ENCODE results near the gene FHOD3. TPM values are rescaled to one million over a fixed set of nuclear protein-coding genes. Genes with fewer than 3 reads are reported as not detected.
A peak's percentile ranks its signal among the peaks of the same experiment; 100 is the strongest.

The FHOD3 gene
- polyA plus RNA-seq, 1 experiment, result 41.1 TPM

GRCh38 chr18:36516258-36516657 is 218.7 kb downstream of the FHOD3 start:
- Histone ChIP-seq H3K9me3 (ENCODE audit: control insufficient read depth, insufficient read depth, low read length) (no peaks in the 10 kb centered on the region), H3K27ac (ENCODE audit: low read depth, low read length) (no peak overlapping the region), H3K4me3 (ENCODE audit: low read depth, low read length) (no peak overlapping the region), H3K27me3 (ENCODE audit: control insufficient read depth, insufficient read depth, low read length) (no peaks in the 10 kb centered on the region)
- DNase-seq (ENCODE audit: low read depth, low spot score), result no peak
- no peak for TF ChIP-seq CTCF (IDR thresholded peaks at IDR 0.05; ENCODE audit: low read depth, low read length)
- POLR2A ChIA-PET, result no interaction called here
- CTCF ChIA-PET, result interaction anchor here (1.3 kb wide), 1 partner anchor 57 kb away, joined by 3 read pairs; no protein-coding TSS in a partner anchor

GRCh38 chr18:36516726-36517125 is 219.2 kb downstream of the FHOD3 start:
- POLR2A ChIA-PET, result no interaction called here
- no peak for TF ChIP-seq CTCF (IDR thresholded peaks at IDR 0.05; ENCODE audit: low read depth, low read length)
- DNase-seq (ENCODE audit: low read depth, low spot score), result no peak
- Histone ChIP-seq H3K4me3 (ENCODE audit: low read depth, low read length) (no peak overlapping the region), H3K9me3 (ENCODE audit: control insufficient read depth, insufficient read depth, low read length) (no peaks in the 10 kb centered on the region), H3K27ac (ENCODE audit: low read depth, low read length) (no peak overlapping the region), H3K27me3 (ENCODE audit: control insufficient read depth, insufficient read depth, low read length) (no peaks in the 10 kb centered on the region)
- CTCF ChIA-PET, result interaction anchor here (1.3 kb wide), 1 partner anchor 56 kb away, joined by 3 read pairs; no protein-coding TSS in a partner anchor

GRCh38 chr18:36518839-36519238 is 221.3 kb downstream of the FHOD3 start:
- no peak for TF ChIP-seq CTCF (IDR thresholded peaks at IDR 0.05; ENCODE audit: low read depth, low read length)
- ChIA-PET CTCF (interaction anchor here (0.6 kb wide), 1 partner anchor 173 kb away, joined by 3 read pairs; no protein-coding TSS in a partner anchor), POLR2A (no interaction called here)
- H3K9me3 ChIP-seq (ENCODE audit: control insufficient read depth, insufficient read depth, low read length), result no peaks in the 10 kb centered on the region
- H3K27me3 ChIP-seq (ENCODE audit: control insufficient read depth, insufficient read depth, low read length), result no peaks in the 10 kb centered on the region
- no peak overlapping the region for H3K27ac ChIP-seq (ENCODE audit: low read depth, low read length)
- no peak for DNase-seq (ENCODE audit: low read depth, low spot score)
- no peak overlapping the region for H3K4me3 ChIP-seq (ENCODE audit: low read depth, low read length)

- CTCF ChIA-PET, result interaction anchor here (0.6 to 1.2 kb wide), 2 partner anchors 168 to 173 kb away, joined by 3 read pairs; no protein-coding TSS in a partner anchor
Measured at GRCh38 chr18:36519358-36519757, 221.8 kb downstream of the FHOD3 start.

GRCh38 chr18:36522509-36522908 is 225.0 kb downstream of the FHOD3 start:
- TF ChIP-seq CTCF (IDR thresholded peaks at IDR 0.05; ENCODE audit: low read depth, low read length), result no peak
- no peaks in the 10 kb centered on the region for H3K27me3 ChIP-seq (ENCODE audit: control insufficient read depth, insufficient read depth, low read length)
- ChIA-PET CTCF (no interaction called here), POLR2A (no interaction called here)
- H3K9me3 ChIP-seq (ENCODE audit: control insufficient read depth, insufficient read depth, low read length), result no peaks in the 10 kb centered on the region
- H3K4me3 ChIP-seq (ENCODE audit: low read depth, low read length), result no peak overlapping the region
- no peak for DNase-seq (ENCODE audit: low read depth, low spot score)
- no peak overlapping the region for H3K27ac ChIP-seq (ENCODE audit: low read depth, low read length)

More at GRCh38 chr18:36519358-36519757, 221.8 kb downstream of the FHOD3 start:
- H3K27me3 ChIP-seq (ENCODE audit: control insufficient read depth, insufficient read depth, low read length), result no peaks in the 10 kb centered on the region
- H3K9me3 ChIP-seq (ENCODE audit: control insufficient read depth, insufficient read depth, low read length), result no peaks in the 10 kb centered on the region
- no peak for TF ChIP-seq CTCF (IDR thresholded peaks at IDR 0.05; ENCODE audit: low read depth, low read length)
- no peak overlapping the region for H3K27ac ChIP-seq (ENCODE audit: low read depth, low read length)
- H3K4me3 ChIP-seq (ENCODE audit: low read depth, low read length), result no peak overlapping the region
- DNase-seq (ENCODE audit: low read depth, low spot score), result peak; percentile 10
- POLR2A ChIA-PET, result interaction anchor here (0.6 kb wide), 1 partner anchor 8 kb away, joined by 7 read pairs; no protein-coding TSS in a partner anchor

Measured in AG04450 (cell line).